CD14-positive monocyte (primary cell): Measurements from ENCODE around the gene PRKCQ. TPM values are rescaled to one million over a fixed set of nuclear protein-coding genes. Genes with fewer than 3 reads are reported as not detected.

Experiments
- DNase-seq, 3 donors: peaks; one replicate each; pipeline ENCODE4 v3.0.0-alpha.2; 2011 to 2022
- H2AFZ ChIP-seq: 2 replicates; pipeline ENCODE4 v1.6.0; 2012; ENCODE audit warnings: mild to moderate bottlenecking, low read depth, low read length, inconsistent platforms; ENCODE audit not compliant: insufficient read depth, poor library complexity, severe bottlenecking
- H3K27ac ChIP-seq, 2 donors: 1 replicate in 1 of 2; 2 replicates in 1 of 2; pipeline ENCODE4 v1.5.1; 2012 to 2013; ENCODE audit warnings: low read length in 2 of 2, control low read depth in 1 of 2, inconsistent platforms in 1 of 2, low read depth in 1 of 2, mild to moderate bottlenecking in 1 of 2
- H3K27me3 ChIP-seq, 2 donors: one replicate each; pipeline versions ENCODE4 v1.6.0 to v1.6.1; 2011 to 2013; ENCODE audit warnings: low read length in 2 of 2; ENCODE audit not compliant: control insufficient read depth in 2 of 2, insufficient read depth in 2 of 2
- H3K36me3 ChIP-seq, 2 donors: replicated peaks in 1 of 2; 1 replicate in 1 of 2; 2 replicates in 1 of 2; pipeline versions ENCODE4 v1.5.1 to v1.6.1; 2012 to 2013; ENCODE audit warnings: low read length in 2 of 2, control low read depth in 1 of 2, inconsistent platforms in 1 of 2, mild to moderate bottlenecking in 1 of 2; ENCODE audit not compliant: insufficient read depth in 2 of 2, control insufficient read depth in 1 of 2
- H3K4me1 ChIP-seq, 2 donors: 1 replicate in 1 of 2; 2 replicates in 1 of 2; pipeline versions ENCODE4 v1.5.1 to v1.6.1; 2012 to 2013; ENCODE audit warnings: low read length in 2 of 2, control low read depth in 1 of 2, inconsistent platforms in 1 of 2, mild to moderate bottlenecking in 1 of 2, moderate library complexity in 1 of 2; ENCODE audit not compliant: insufficient read depth in 2 of 2, control insufficient read depth in 1 of 2
- H3K4me2 ChIP-seq: replicated peaks from 2 replicates; pipeline ENCODE3; 2012; ENCODE audit warnings: low read length, moderate library complexity, mild to moderate bottlenecking; ENCODE audit not compliant: poor library complexity, severe bottlenecking; ENCODE audit errors: extremely low read depth
- H3K4me3 ChIP-seq, 3 experiments: fragments of 200-600 bp in 1 of 3; sonication (generic) in 1 of 3; replicated peaks in 1 of 3; 1 replicate in 2 of 3; 2 replicates in 1 of 3; pipeline ENCODE4 v1.5.1; 2011 to 2013; ENCODE audit warnings: low read length in 3 of 3, mild to moderate bottlenecking in 3 of 3, control low read depth in 2 of 3, low read depth in 2 of 3, inconsistent platforms in 1 of 3, moderate library complexity in 1 of 3
- H3K79me2 ChIP-seq: 2 replicates; pipeline ENCODE4 v1.6.0; 2012; ENCODE audit warnings: mild to moderate bottlenecking, control low read depth, inconsistent platforms, low read length, moderate library complexity; ENCODE audit not compliant: insufficient read depth
- H3K9ac ChIP-seq: 2 replicates; pipeline ENCODE4 v1.6.0; 2017; ENCODE audit warnings: low read length, mild to moderate bottlenecking; ENCODE audit not compliant: insufficient read depth, poor library complexity, severe bottlenecking
- H3K9me3 ChIP-seq, 2 donors: replicated peaks in 1 of 2; 1 replicate in 1 of 2; 2 replicates in 1 of 2; pipeline versions ENCODE4 v1.5.1 to v1.6.1; 2012 to 2013; ENCODE audit warnings: low read length in 2 of 2, control low read depth in 1 of 2; ENCODE audit not compliant: control insufficient read depth in 1 of 2, insufficient read depth in 1 of 2
- H4K20me1 ChIP-seq: 2 replicates; pipeline ENCODE4 v1.6.0; 2012; ENCODE audit warnings: mild to moderate bottlenecking, low read length, control low read depth, moderate library complexity; ENCODE audit not compliant: insufficient read depth
- H3K27ac Mint-ChIP-seq, 7 donors: one replicate each; pipeline ENCODE4 v1.8.0; 2020; ENCODE audit warnings: mild to moderate bottlenecking in 7 of 7, mixed read lengths in 7 of 7, moderate library complexity in 6 of 7, inconsistent platforms in 2 of 7
- H3K27me3 Mint-ChIP-seq, 3 donors: one replicate each; pipeline ENCODE4 v1.8.0; 2021 to 2022; ENCODE audit warnings: low read depth in 3 of 3, mild to moderate bottlenecking in 3 of 3, mixed read lengths in 3 of 3, moderate library complexity in 3 of 3, inconsistent platforms in 1 of 3
- H3K36me3 Mint-ChIP-seq, 2 donors: one replicate each; pipeline ENCODE4 v1.8.0; 2020; ENCODE audit warnings: mixed read lengths in 2 of 2, inconsistent platforms in 1 of 2, mild to moderate bottlenecking in 1 of 2
- H3K4me1 Mint-ChIP-seq: one replicate; pipeline ENCODE4 v1.8.0; 2020; ENCODE audit warnings: mild to moderate bottlenecking, mixed read lengths
- H3K4me3 Mint-ChIP-seq, 2 donors: one replicate each; pipeline ENCODE4 v1.8.0; 2020; ENCODE audit warnings: mild to moderate bottlenecking in 2 of 2, mixed read lengths in 2 of 2, moderate library complexity in 1 of 2
- H3K9me3 Mint-ChIP-seq, 7 donors: one replicate each; pipeline ENCODE4 v1.8.0; 2020 to 2022; ENCODE audit warnings: mixed read lengths in 7 of 7, mild to moderate bottlenecking in 6 of 7, moderate library complexity in 6 of 7, inconsistent platforms in 2 of 7
- WGBS: methylation state at CpG from one replicate; pipeline ENCODE4 v1.1.5; 2013; ENCODE audit warnings: missing lambda C conversion rate; ENCODE audit not compliant: insufficient coverage; 5-methylcytosine and 5-hydroxymethylcytosine counted together
- intact Hi-C, 2 donors: fragments of 100-400 bp; cut with micrococcal nuclease; formaldehyde crosslinking; loops; one replicate each; pipeline versions ENCODE4 v1.15.0 to v1.15.1; 2023
- polyA plus RNA-seq, 3 donors: library from polyadenylated mRNA; depleted of rRNA in 1 of 3; unstranded in 2 of 3; stranded (reverse) in 1 of 3; fragments of 300-500 nt in 2 of 3; fragments of >200 nt in 1 of 3; fragmentation: Illumina TruSeq in 2 of 3; gene quantifications; 1 replicate in 2 of 3; 2 replicates in 1 of 3; pipeline ENCODE4 v1.2.3, GENCODE V29; 2012 to 2021
- TF ChIP-seq, protein P1 (sequence below): fragments of 200-600 bp; IDR thresholded peaks from one replicate; pipeline ENCODE4 v1.8.0; 2022; ENCODE audit warnings: antibody characterized with exemption, mild to moderate bottlenecking

Gene PRKCQ
- polyA plus RNA-seq, 3 donors: 0.01 to 0.29 (median 0.09) TPM

DNA sequence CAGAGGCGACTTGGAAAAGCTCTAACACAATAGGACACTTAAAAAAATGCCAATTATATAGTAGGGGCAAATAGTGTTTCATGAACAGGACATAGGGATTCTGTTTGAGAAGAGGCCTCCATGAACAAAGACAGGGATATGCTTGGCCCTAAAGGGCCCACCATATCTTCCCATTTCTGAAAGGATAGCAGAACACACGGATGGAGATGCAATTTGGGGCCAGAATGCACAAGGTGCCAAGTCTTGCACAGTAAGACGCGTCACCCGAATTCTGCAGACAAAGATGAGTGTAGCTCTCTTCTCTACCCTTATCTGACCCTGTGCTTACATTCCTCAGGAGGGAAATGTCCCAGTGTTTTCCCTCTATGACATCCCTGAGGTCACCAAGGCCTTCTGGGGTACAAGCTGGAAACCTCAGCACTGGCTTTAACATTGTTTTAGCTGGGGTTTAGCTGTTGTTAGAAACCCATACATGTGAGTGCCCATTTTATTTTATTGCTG lies 12.8 kb downstream of the PRKCQ start:
- H3K27me3 ChIP-seq: no peaks in the 10 kb centered on the region
- Mint-ChIP-seq H3K36me3 (no peaks in the 10 kb centered on the region), H3K27ac (no peak overlapping the region), H3K27me3 (peaks cover 3 to 13% (median 6%) of the 10 kb centered on the region in 3 donors), H3K4me3 (no peak overlapping the region), H3K9me3 (no peaks in the 10 kb centered on the region), H3K4me1 (peaks cover 55% of the 10 kb centered on the region)
- no peak overlapping the region for H3K4me2 ChIP-seq
- H3K4me3 ChIP-seq: no peak overlapping the region
- WGBS: 80% methylated on average over 1 of the region's 5 CpGs
- H3K4me1 ChIP-seq: peaks cover 44 to 45% of the 10 kb centered on the region in 2 donors
- no peaks in the 10 kb centered on the region for H3K36me3 ChIP-seq
- intact Hi-C loops: no loop called here
- no peaks in the 10 kb centered on the region for H4K20me1 ChIP-seq
- H3K9ac ChIP-seq: no peak overlapping the region
- H3K79me2 ChIP-seq: no peaks in the 10 kb centered on the region
- H2AFZ ChIP-seq: no peak overlapping the region
- no peak for DNase-seq
- TF ChIP-seq, protein P1, sequence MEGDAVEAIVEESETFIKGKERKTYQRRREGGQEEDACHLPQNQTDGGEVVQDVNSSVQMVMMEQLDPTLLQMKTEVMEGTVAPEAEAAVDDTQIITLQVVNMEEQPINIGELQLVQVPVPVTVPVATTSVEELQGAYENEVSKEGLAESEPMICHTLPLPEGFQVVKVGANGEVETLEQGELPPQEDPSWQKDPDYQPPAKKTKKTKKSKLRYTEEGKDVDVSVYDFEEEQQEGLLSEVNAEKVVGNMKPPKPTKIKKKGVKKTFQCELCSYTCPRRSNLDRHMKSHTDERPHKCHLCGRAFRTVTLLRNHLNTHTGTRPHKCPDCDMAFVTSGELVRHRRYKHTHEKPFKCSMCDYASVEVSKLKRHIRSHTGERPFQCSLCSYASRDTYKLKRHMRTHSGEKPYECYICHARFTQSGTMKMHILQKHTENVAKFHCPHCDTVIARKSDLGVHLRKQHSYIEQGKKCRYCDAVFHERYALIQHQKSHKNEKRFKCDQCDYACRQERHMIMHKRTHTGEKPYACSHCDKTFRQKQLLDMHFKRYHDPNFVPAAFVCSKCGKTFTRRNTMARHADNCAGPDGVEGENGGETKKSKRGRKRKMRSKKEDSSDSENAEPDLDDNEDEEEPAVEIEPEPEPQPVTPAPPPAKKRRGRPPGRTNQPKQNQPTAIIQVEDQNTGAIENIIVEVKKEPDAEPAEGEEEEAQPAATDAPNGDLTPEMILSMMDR: no peak
- no peaks in the 10 kb centered on the region for H3K9me3 ChIP-seq
- H3K27ac ChIP-seq: no peak overlapping the region

DNA sequence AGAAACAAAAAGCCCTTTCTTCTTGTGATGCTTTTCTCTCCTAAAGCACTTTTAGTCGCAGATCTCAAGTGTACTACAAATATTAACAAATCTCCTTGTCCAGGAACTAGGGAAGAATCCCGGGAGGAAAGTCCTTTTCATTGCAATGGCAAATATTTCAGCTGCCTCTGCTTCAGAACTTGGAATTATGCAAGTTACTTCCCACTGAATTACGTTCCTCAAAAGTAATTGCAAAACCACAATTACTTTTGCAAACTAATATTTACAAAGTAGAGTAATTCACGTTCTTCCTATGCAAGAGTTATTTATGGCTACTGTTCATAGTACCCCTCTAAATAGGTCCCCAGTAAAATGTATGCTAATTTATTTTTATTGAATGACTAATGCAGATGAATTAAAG lies 14.5 kb downstream of the PRKCQ start:
- H3K27me3 Mint-ChIP-seq: peaks cover 3 to 11% (median 6%) of the 10 kb centered on the region in 3 donors
- H2AFZ ChIP-seq: no peak overlapping the region
- H3K27ac ChIP-seq: no peak overlapping the region
- H4K20me1 ChIP-seq: no peaks in the 10 kb centered on the region
- no peaks in the 10 kb centered on the region for H3K79me2 ChIP-seq
- no peaks in the 10 kb centered on the region for H3K36me3 Mint-ChIP-seq
- H3K9me3 ChIP-seq: no peaks in the 10 kb centered on the region
- 44% methylated on average over 2 of the region's 4 CpGs for WGBS
- peaks cover 52% of the 10 kb centered on the region in 2 donors for H3K4me1 ChIP-seq
- H3K9me3 Mint-ChIP-seq: no peaks in the 10 kb centered on the region
- H3K4me3 ChIP-seq: peak overlapping the region in 1 of 3 experiments; percentile 46
- peak overlapping the region in 3 of 7 donors; percentile 18 to 46 (median 46) for H3K27ac Mint-ChIP-seq
- H3K4me1 Mint-ChIP-seq: peaks cover 64% of the 10 kb centered on the region
- no peaks in the 10 kb centered on the region for H3K27me3 ChIP-seq
- DNase-seq: peak in 2 of 3 donors; percentile 16 to 38
- peak overlapping the region in 1 of 2 donors; percentile 67 for H3K4me3 Mint-ChIP-seq
- H3K4me2 ChIP-seq: peak overlapping the region; percentile 45
- no peaks in the 10 kb centered on the region for H3K36me3 ChIP-seq
- intact Hi-C loops: no loop called here
- H3K9ac ChIP-seq: no peak overlapping the region
- TF ChIP-seq, protein P1: no peak
